ENCODE results near the gene RAB11A.
A peak's percentile ranks its signal among the peaks of the same experiment; 100 is the strongest.

The RAB11A gene

DNA sequence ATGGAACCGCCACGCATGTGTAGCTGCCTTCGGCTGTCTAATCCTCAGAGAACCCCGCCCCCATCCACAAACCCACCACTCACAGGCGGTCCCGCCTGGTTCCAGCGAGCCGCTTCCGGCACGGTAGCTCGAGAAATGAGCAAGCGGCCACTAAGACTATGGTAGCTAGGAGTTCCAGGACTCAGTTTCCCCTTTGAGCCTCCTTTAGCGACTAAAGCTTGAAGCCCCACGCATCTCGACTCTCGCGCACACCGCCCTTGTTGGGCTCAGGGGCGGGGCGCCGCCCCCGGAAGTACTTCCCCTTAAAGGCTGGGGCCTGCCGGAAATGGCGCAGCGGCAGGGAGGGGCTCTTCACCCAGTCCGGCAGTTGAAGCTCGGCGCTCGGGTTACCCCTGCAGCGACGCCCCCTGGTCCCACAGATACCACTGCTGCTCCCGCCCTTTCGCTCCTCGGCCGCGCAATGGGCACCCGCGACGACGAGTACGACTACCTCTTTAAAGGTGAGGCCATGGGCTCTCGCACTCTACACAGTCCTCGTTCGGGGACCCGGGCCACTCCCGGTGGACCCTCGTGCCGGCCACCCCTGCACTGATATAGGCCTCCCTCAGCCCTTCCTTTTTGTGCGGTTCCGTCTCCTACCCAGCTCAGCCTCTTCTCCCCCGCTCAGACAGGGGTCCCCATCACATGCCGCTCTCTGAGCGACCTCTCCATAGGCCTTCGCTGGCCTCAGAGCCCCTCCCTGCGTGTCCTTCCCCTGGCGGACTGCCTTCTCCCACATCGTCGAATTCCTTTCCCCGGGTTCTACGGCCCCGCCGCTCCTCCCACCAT, at the start of gene RAB11A:
RAB11A (plus strand) TSS at position 366 of the 828 bp plus-strand sequence; CDS start at position 461, 95 bp downstream.
- DNase-seq (ENCODE audit: low read depth in 2 of 2): peak; percentile 93 to 95

DNA sequence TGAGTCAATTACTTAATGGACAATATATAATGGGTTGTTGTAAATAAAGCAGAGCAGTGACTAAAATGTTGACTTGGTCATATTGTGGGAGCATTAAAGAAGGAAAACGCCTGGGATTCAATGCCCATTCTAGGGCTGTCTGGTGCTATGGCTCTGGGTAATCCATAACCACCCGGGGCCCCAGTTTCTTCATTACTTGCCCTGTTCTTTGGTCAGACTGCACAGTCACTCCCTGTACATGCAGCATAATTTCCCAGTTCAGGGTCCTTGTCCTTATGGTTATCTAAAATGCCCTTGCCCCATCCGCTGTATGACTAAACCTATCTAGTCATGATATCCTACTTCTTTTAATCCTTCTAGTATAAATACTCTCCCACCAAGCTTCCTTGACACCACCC, 49.7 kb upstream of the RAB11A start:
- DNase-seq (ENCODE audit: low read depth in 2 of 2): no peak

DNA sequence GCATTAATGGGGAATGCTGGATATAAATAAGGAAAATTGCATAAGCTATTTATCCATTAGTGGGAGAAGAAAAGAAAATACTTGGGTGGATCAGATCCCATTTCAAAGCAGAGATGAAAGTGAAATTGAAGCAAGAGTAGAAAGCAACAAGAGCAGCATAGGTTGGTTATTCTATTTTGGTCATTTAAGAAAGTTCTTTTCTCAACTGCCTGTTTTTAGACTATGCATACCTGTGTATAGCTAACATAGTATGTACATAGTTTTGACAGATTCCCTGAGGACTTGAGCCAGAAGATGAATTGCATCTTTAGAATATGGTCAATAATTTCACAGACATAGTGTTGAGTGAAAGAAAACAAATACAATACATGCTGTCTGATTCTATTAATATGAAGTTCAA, 48.2 kb upstream of the RAB11A start:
- no peak for DNase-seq (ENCODE audit: low read depth in 2 of 2)

DNA sequence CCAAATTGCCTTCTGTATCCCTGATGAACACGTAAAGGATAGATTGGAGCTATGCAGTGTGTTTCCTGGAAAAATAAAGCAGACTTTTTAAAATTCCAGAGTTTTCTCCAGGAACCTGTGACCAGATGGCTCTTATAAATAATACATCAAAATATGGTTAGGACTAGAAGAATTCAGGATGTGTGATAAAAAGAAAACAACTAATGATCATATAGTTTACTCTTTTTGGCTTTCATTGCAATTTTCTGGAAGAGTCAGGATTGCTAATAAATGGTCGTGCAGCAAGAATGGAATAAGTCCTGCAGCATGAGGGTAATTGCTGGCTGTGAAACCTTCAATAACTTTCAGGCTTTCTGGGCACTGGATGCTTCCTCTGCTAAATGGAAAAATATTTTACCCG, 47.0 kb upstream of the RAB11A start:
- no peak for DNase-seq (ENCODE audit: low read depth in 2 of 2)

DNA sequence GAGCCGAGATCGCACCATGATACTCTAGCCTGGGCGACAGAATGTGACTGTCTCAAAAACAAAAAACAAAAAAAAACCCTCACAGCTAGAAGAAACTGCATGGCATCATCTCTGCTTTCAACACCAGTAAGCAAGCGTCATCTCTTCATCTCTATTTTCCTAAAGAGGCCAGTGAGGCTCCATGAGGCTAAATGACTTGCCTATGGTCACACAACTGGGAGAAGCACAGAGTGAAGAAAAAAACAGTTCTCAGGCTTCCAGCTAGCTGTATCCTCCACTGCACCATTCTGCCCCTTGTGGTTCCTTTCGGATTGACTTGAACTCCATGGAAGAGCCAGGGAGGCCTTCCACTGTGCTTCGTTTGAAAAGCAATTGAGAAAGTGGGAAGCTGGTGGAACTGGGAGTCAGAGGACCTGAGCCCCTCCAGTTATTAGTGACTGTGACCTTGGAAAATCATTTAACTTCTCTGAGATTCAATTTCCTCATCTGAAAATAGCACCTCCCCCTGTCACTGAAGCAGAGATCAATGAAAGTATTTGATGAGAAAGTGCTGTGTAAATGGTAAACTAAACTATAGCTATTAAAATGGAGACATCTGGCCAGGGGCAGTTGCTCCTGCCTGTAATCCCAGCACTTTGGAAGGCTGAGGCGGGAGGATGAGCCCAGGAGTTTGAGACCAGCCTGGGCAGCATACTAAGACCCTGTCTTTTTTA, 45.1 kb upstream of the RAB11A start:
- DNase-seq (ENCODE audit: low read depth in 2 of 2): no peak

DNA sequence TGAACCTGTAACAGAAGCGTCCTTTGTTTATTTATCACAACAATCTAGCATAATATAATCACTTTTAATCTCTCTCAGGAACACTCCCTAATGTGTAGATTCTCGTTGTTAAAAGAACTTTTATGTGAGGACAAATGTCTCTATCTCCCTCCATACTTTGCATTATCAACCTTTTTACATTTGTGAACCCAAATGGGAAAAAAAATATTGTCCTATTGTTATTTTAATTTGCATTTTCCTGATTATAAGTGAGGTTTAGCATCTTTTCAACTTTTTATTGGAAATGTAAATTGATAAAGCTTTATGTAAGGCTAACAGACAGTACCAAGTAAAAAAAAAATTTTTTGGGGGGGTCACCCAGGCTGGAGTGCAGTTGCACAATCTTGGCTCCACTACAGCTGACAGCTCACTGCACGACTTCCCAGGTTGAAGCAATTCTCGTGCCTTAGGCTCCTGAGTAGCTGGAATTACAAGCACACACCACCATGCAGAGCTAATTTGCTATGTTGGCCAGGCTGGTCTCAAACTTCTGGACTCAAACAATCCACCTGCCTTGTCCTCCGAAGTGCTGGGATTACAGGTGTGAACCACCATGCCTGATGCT, 44.2 kb upstream of the RAB11A start:
- DNase-seq (ENCODE audit: low read depth in 2 of 2): no peak

DNA sequence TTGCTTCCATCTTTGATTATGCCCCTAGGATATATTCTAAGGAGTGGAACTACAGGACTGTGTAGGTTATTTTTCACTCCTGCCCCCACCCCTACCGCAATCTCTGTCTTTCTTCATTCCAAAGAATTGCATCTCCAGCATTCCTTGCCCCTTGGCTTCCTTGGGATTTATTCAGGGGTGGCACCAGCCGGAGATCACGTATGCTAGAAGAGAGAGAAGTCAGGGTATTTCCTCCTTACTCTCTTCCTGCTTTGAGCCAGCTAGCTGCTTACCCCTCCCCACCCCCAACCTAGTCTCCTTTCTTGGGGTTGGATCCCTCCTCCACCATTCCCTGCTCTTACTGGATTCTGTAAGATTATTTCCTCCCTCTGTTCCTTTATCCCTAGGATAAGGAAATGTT, 42.2 kb upstream of the RAB11A start:
- no peak for DNase-seq (ENCODE audit: low read depth in 2 of 2)

DNA sequence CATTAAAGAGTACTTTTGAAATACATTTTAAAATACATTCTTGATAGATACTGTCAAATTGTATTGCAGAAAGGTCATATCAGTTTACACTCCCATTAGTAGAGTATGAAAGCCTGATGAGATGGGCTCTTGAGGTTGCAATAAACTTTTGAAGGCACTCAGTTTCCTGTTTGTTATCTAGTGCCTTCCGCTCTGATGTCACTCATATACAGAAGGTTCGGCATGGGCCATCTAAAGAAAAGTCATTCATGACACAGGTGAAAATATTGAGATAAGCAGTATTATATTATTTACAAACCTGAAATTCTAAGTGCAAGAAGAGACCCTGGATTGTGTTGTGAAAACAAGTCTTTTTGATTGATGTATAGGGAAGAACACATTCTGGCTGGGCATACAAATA, 40.7 kb upstream of the RAB11A start:
- no peak for DNase-seq (ENCODE audit: low read depth in 2 of 2)

DNA sequence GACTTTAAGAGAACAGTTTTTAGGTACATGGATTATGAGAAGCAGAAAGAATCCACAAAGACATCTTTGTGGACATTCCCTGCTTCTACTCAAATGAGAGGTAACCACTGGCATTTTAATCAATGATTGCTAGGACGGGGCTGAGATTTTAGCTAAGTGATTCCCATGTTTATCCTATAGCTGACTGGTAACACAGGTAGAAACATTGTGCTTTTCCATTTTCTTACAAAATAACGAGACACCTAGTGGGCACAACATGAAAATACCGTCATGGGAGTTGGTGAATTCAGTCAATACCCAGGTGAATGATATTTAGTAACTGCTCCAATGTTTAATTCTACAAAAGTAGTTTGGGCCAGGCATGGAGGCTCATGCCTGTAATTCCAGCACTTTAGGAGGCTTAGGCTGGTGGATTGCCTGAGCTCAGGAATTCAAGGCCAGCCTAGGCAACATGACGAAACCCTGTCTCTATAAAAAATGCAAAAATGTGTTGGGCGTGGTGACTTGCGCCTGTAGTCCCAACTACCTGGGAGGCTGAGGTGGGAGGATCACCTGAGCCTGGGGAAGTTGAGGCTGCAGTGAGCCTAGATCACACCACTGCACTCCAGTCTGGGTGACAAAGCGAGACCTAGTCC, 40.0 kb upstream of the RAB11A start:
- no peak for DNase-seq (ENCODE audit: low read depth in 2 of 2)

DNA sequence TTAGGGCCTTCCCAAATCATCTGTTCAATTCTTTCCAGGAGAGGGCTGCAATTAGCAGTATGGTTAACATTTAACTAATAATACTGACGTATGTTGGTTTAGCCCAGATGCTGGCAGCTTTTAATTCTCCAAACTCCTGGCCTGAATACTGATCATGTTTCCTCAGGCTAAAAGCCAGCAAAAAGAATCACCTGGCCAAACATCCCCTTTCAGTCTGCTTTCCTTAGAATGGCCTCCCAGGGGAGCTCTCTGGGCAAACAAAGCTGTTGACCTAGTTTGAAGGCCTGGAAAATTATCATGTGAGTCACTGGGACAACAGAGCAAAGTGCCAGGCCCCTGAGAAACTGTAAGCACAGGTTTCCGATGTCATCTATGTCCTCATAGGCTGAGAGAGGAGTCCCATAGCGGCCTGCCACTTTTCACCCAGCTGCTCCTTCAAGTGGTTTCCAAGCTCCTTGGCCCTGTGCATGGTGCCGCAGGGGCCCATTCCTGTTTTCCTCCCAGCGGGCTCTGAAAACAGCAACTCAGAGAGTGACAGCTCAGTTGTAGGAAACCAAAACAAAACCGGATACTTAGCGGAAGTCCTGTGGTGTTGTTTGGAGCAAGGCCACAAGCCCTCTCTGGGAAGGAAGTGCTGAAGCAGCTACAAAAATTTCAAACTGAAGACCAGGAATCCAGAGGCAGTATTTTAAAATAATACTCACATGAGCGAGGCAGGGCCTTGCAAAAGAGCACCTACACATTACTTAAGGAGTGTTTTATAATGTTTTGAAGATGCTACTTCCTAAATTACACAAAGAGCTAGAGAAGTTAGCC, 36.5 kb upstream of the RAB11A start:
- no peak for DNase-seq (ENCODE audit: low read depth in 2 of 2)

DNA sequence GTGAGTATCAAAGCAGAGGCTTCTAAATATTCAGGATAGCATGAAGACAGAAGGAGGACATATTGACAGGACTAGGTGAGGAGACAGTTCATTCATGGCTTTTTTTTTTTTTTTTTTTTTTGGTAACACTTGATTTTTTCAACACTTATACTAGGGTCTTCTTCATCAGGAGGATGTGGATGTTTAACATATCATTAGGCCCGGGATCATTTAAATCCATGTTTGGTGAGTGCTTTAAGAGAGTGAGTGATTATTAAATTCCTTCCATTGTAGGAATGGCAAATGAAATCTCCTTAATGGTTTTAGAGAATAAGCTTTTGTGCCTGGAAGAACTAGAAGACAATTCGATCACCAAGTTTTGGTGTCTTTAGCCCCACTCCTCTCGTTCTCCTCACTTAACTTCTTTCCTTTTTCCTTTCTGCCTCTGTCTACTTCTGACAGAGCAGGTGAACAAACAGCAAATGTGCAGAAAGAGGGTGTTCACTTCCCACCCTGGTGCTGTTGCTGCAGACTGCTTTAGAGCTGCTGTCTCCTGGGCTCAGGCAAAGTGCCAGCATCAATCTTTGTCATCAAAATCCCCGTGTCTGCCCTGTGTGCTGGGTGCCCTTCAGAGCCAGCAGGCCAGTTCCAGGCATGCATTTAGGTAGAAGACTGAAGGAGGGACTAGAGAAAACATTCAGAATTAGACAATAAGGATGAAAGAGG, 35.6 kb upstream of the RAB11A start:
- no peak for DNase-seq (ENCODE audit: low read depth in 2 of 2)

DNA sequence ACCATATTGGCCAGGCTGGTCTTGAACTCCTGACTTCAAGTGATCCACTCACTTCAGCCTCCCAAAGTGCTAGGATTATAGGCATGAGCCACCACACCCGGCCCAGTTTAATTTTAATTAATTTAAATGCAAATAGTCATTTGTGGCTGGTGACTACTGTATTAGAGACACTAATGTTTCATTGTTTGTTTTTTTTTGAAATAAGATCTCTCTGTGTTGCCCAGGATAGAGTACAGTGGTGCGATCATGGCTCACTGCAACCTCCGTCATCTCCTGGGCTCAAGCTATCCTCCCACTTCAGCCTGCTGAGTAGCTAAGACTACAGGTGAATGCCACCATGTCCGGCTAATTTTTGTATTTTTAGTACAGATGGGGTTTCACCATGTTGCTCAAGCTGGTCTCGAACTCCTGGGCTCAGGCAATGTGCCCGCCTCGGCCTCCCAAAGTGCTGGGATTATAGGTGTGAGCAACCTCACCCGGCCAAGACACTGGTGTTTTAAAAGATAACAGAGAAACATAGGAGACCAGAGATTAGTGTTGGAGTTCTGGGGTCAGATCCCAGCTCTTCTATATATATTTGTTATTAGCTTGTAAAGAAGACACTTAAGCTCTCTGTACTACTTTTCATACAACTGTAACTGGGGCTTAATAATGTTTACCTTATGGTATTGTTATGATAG, 34.5 kb upstream of the RAB11A start:
- DNase-seq (ENCODE audit: low read depth in 2 of 2): no peak

DNA sequence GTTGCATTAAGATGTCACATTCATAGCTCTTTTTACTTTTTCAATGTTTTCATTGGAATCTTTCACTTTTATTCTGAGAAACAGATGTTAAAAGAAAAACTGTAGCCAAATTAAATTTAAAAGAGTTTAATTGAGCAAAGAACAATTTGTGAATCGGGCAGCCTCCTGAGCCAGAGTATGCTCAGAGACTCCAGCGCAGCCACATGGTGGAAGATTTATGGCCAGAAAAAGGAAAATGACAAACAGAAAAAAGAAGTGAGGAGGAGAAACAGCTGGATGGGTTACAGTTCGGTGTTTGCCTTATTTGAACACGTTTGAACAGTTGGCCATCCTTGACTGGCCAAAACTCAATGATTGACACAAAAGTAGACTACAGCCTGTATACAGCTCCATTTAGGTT, 33.8 kb upstream of the RAB11A start:
- no peak for DNase-seq (ENCODE audit: low read depth in 2 of 2)

DNA sequence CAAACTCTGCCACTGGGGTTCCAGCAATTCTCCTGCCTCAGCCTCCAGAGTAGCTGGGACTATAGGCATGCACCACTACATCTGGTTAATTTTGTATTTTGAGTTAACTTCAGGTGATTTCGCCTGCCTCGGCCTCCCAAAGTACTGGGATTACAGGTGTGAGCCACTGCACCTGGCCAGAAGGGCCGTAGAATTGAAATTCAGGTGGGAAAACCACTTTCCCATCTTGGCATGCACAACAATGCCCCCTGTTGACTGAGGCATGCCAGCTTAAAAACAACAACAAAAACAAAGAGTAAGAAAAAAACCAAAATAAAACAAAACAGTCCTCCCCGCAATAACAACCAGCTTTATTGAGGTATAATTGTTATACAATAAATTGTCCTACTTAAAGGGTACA, 32.6 kb upstream of the RAB11A start:
- DNase-seq (ENCODE audit: low read depth in 2 of 2): no peak

DNA sequence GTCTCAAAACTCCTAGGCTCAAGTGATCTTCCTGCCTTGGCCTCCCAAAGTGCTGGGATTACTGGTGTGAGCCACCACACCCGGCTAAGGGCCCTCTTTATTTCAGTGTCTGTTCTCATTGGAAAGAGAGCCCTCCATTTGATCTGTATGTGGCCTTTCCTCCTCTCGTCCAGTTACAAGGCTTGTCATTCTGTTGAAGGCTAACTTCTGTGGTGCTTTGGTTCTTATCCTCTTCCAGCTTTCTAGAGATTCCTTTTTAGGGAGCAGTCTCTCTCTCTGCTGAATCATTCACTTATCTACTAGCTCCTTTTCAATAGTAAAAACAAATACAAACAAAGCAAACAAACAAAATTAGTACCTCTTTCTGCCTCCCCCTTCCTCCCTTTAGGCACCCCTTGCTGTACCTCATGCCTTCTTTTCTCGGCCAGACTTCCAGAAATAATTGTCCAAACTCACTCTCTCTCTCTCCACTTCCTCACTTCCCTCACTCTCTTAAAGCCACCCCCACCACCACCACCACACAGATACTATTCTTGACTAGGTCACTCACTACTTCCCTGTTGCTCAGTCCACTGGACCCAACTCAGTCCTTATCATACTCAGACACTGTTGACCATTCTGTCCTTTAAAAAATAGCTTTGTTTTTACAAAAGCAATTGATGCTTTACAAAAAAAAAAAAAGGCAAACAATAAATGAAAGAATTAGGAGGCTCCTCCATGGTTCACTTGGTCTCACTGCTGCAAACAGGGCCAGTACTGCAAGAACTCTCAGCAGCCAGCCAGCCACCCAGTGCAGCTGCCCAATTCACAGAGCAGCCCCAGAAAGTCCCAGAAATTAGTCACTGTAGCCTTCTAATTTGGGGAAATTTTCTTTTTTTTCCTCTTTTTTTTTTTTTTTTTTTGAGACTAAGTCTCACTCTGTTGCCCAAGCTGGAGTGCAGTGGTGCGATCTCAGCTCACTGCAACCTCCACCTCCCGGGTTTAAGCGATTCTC, 31.7 kb upstream of the RAB11A start:
- no peak for DNase-seq (ENCODE audit: low read depth in 2 of 2)

DNA sequence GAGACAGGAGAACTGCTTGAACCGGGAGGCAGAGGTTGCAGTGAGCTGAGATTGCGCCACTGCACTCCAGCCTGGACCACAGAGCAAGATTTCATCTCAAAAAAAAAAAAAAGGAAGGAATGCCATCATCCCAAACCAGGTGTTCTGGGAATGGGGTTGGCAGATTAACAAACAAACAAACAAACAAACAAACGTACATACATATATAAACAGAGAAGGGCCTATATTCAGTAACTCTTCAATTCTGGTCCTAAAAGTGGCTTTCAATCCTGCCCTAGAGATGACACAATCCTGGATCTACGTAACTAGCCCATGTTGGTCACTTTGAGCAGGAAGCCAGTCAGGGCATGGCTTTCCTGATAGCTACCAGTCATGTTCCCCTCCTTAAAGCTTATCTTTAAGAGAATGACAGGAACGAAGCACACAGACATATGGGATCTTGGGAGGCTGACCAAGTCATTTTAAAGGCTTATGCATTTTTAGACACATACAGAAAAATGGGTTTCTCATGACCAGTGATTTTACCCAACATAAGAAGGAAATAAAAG, 29.9 kb upstream of the RAB11A start:
- DNase-seq (ENCODE audit: low read depth in 2 of 2): no peak

DNA sequence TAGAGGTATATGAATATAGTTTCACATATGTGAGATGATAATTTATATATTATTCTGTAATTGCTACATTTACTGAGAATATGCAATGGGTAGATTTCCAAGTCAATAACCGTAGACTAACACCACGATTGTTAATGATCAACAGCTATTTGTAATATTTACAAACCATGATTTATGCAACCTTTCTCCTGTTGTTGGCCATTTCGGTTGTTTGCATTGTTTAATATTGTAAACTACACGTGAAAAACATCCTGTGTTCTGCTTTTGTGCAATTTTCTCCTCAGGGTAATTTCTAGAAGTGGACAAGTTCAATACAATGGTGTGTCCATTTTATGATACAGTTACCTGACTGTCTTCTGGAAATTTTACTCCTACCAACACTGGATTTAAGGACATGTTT, 29.3 kb upstream of the RAB11A start:
- no peak for DNase-seq (ENCODE audit: low read depth in 2 of 2)

DNA sequence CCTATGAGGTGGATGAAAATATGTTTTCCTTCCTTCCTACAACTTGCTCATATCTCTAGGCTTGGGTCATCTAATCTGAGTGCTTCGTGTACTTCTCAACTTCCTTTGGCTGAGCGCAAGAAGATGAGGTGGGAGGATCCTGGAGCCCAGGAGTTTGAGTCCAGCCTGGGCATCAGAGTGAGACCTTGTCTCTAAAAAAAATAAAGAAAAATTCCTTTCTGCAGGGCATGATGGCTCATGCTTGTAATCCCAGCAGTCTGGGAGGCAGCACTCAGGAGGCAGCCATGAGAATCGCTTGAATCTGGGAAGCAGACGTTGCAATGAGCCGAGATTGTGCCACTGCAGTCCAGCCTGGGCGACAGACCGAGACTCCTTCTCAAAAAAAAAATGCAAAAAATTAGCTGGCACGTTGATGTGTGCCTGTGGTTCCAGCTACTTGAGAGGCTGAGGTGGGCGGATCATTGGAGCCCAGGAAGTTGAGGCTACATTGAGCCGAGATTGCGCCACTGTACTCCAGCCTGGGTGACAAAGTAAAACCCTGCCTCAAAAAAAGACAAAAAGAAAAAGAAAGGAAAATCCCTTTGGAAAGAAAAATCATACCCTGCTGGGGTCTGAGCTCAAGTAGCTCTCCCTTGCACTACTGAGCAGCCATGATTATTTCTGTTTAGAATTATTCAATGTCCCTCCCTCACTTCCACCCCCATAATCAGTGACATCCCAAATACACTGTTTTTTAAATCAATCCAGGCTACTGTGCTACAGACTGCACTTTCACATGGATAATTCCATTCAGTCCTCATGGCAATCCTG, 28.0 kb upstream of the RAB11A start:
- DNase-seq (ENCODE audit: low read depth in 2 of 2): no peak
